ENCODE data around the gene DZIP1L. TPM values are rescaled to one million over a fixed set of nuclear protein-coding genes. Genes with fewer than 3 reads are reported as not detected.

DZIP1L gene
- total RNA-seq, 1 experiment from 2014 or later = 2.4 TPM

- Mint-ChIP-seq H3K4me3 (ENCODE audit: unreplicated experiment) (no peak overlapping the region), H3K36me3 (ENCODE audit: insufficient read depth, unreplicated experiment) (no peaks in the 10 kb centered on the region), H3K4me1 (ENCODE audit: low read depth, unreplicated experiment) (peaks cover 15% of the 10 kb centered on the region), H3K27me3 (ENCODE audit: insufficient read depth, unreplicated experiment) (no peaks in the 10 kb centered on the region), H3K9me3 (ENCODE audit: unreplicated experiment) (no peaks in the 10 kb centered on the region), H3K27ac (ENCODE audit: unreplicated experiment) (no peak overlapping the region)
- Histone ChIP-seq H3K9me3 (no peaks in the 10 kb centered on the region), H3K4me1 (peaks cover 12% of the 10 kb centered on the region; the same call in 1 of the 2 replicates), H3K36me3 (ENCODE audit: control insufficient read depth, insufficient read depth, low read length) (no peaks in the 10 kb centered on the region), H3K27me3 (replicated peaks; ENCODE audit: control insufficient read depth, insufficient read depth, low read length) (no peaks in the 10 kb centered on the region), H3K4me3 (ENCODE audit: low read depth, low read length) (no peak overlapping the region)
- BruUV-seq (replicated peaks) = no TSS peak
- TF ChIP-seq, protein P1, sequence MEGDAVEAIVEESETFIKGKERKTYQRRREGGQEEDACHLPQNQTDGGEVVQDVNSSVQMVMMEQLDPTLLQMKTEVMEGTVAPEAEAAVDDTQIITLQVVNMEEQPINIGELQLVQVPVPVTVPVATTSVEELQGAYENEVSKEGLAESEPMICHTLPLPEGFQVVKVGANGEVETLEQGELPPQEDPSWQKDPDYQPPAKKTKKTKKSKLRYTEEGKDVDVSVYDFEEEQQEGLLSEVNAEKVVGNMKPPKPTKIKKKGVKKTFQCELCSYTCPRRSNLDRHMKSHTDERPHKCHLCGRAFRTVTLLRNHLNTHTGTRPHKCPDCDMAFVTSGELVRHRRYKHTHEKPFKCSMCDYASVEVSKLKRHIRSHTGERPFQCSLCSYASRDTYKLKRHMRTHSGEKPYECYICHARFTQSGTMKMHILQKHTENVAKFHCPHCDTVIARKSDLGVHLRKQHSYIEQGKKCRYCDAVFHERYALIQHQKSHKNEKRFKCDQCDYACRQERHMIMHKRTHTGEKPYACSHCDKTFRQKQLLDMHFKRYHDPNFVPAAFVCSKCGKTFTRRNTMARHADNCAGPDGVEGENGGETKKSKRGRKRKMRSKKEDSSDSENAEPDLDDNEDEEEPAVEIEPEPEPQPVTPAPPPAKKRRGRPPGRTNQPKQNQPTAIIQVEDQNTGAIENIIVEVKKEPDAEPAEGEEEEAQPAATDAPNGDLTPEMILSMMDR (IDR thresholded peaks at IDR 0.05; ENCODE audit: insufficient read depth in 1 of 2, low read depth in 1 of 2, low read length in 1 of 2, severe bottlenecking in 1 of 2, unreplicated experiment in 1 of 2) = no peak
- intact Hi-C loops (cut with micrococcal nuclease; ENCODE audit: unreplicated experiment) = loop anchor here (5.0 kb wide), 1 partner anchor 33 kb away; the partner anchor contains the start of gene DZIP1L
- DNase-seq = no peak
- CTCF ChIA-PET = no interaction called here
- POLR2A ChIA-PET = no interaction called here
Measured at GRCh38 chr3:138084196-138084595, 31.2 kb downstream of the DZIP1L start.

GRCh38 chr3:138082992-138083386 is 32.4 kb downstream of the DZIP1L start:
- intact Hi-C loops (cut with micrococcal nuclease; ENCODE audit: unreplicated experiment) = loop anchor here (2.0 to 5.0 kb wide), 2 partner anchors 14 to 34 kb away; partner anchors contain the start of gene DZIP1L
- H3K4me3 Mint-ChIP-seq (ENCODE audit: unreplicated experiment) = no peak overlapping the region
- H3K27ac Mint-ChIP-seq (ENCODE audit: unreplicated experiment) = peak overlapping the region; percentile 45
- peaks cover 15% of the 10 kb centered on the region for H3K4me1 Mint-ChIP-seq (ENCODE audit: low read depth, unreplicated experiment)
- Histone ChIP-seq H3K4me1 (peaks cover 12% of the 10 kb centered on the region; the same call in 1 of the 2 replicates), H3K27me3 (replicated peaks; ENCODE audit: control insufficient read depth, insufficient read depth, low read length) (no peaks in the 10 kb centered on the region), H3K9me3 (no peaks in the 10 kb centered on the region), H3K4me3 (ENCODE audit: low read depth, low read length) (no peak overlapping the region), H3K36me3 (ENCODE audit: control insufficient read depth, insufficient read depth, low read length) (no peaks in the 10 kb centered on the region)
- no peak for DNase-seq
- ChIA-PET POLR2A (no interaction called here), CTCF (interaction anchor here (1.0 kb wide), 1 partner anchor 14 kb away, joined by 4 read pairs; no protein-coding TSS in a partner anchor)
- no peaks in the 10 kb centered on the region for H3K9me3 Mint-ChIP-seq (ENCODE audit: unreplicated experiment)
- H3K36me3 Mint-ChIP-seq (ENCODE audit: insufficient read depth, unreplicated experiment) = no peaks in the 10 kb centered on the region
- TF ChIP-seq, protein P1 (IDR thresholded peaks at IDR 0.05; ENCODE audit: insufficient read depth in 1 of 2, low read depth in 1 of 2, low read length in 1 of 2, severe bottlenecking in 1 of 2, unreplicated experiment in 1 of 2) = no peak
- H3K27me3 Mint-ChIP-seq (ENCODE audit: insufficient read depth, unreplicated experiment) = no peaks in the 10 kb centered on the region
- BruUV-seq (replicated peaks) = no TSS peak

DNA sequence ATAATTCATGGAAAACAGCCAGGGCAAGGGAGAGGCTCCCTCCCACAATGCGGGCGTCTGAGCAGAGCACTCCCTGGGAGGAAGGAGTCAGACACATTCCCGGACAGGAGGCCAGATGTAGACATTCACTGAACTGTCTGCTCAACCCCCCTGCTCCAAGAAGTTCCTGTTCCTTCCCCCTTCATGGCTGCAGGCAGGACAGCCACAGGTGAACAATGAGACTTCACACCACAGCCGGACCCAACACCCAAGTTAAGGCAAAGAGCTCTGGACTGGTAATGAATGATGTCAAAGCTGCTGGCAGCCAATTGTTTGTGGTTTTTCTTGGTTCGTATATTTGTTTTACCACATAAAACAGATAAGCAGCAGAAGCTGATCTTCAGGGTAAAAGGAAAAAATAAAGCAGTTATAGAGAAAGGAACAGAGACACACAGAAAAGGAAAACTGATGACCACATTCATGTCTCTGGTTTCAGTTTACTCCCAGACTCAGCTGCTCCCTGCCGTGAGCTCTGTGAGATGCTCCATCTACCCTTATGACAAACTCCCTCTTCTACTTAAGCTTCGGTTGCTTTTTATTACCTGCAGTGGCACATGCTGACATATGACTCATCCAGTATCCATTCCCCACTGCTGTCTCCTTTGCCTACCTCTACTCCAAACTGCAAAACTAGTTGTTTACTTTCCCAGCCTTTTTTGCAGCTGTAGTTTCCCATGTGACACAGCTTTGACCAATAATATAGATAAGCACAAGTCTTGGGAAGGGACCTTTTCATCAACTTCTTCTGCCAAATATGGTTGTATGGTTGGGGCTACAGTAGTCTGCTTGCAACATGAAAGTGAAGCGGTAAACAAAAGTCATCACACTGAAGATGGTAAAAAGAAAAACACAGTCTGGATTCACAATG is 33.1 kb downstream of the DZIP1L start:
- H3K36me3 Mint-ChIP-seq (ENCODE audit: insufficient read depth, unreplicated experiment) = no peaks in the 10 kb centered on the region
- Histone ChIP-seq H3K36me3 (ENCODE audit: control insufficient read depth, insufficient read depth, low read length) (no peaks in the 10 kb centered on the region), H3K27me3 (replicated peaks; ENCODE audit: control insufficient read depth, insufficient read depth, low read length) (no peaks in the 10 kb centered on the region), H3K4me3 (ENCODE audit: low read depth, low read length) (no peak overlapping the region), H3K9me3 (no peaks in the 10 kb centered on the region), H3K4me1 (peaks cover 12% of the 10 kb centered on the region; the same call in 1 of the 2 replicates)
- peak overlapping the region; percentile 13 for H3K4me3 Mint-ChIP-seq (ENCODE audit: unreplicated experiment)
- BruUV-seq (replicated peaks) = no TSS peak
- H3K27me3 Mint-ChIP-seq (ENCODE audit: insufficient read depth, unreplicated experiment) = no peaks in the 10 kb centered on the region
- H3K9me3 Mint-ChIP-seq (ENCODE audit: unreplicated experiment) = no peaks in the 10 kb centered on the region
- DNase-seq = peak in 1 of 2 experiments; percentile 45
- TF ChIP-seq, protein P1 (IDR thresholded peaks at IDR 0.05; ENCODE audit: insufficient read depth in 1 of 2, low read depth in 1 of 2, low read length in 1 of 2, severe bottlenecking in 1 of 2, unreplicated experiment in 1 of 2) = no peak
- POLR2A ChIA-PET = interaction anchor here (0.6 kb wide), 1 partner anchor 64 kb away, joined by 3 read pairs; no protein-coding TSS in a partner anchor
- peaks cover 15% of the 10 kb centered on the region for H3K4me1 Mint-ChIP-seq (ENCODE audit: low read depth, unreplicated experiment)
- intact Hi-C loops (cut with micrococcal nuclease; ENCODE audit: unreplicated experiment) = loop anchor here (2.0 to 5.0 kb wide), 2 partner anchors 14 to 35 kb away; partner anchors contain the start of gene DZIP1L
- CTCF ChIA-PET = interaction anchor here (0.5 to 1.0 kb wide), 3 partner anchors 15 to 854 kb away, joined by 3 to 4 read pairs (median 4); no protein-coding TSS in a partner anchor
- H3K27ac Mint-ChIP-seq (ENCODE audit: unreplicated experiment) = peak overlapping the region; percentile 45

Measured in Caco-2 (cell line).